ENCODE results near the gene ANO3. TPM values are rescaled to one million over a fixed set of nuclear protein-coding genes. Genes with fewer than 3 reads are reported as not detected.
"Not testable (repeated sequence)": the region's sequence is repeated elsewhere in the genome, so short reads cannot be mapped to it uniquely, and the experiment has no call there.

Gene ANO3
- total RNA-seq, 2 experiments from 2014 or later, result not detected

- H3K4me1 Mint-ChIP-seq (ENCODE audit: low read depth); H3K27me3 Mint-ChIP-seq; H3K4me3 Mint-ChIP-seq; intact Hi-C loops (cut with micrococcal nuclease); H3K27ac Mint-ChIP-seq; DNase-seq; POLR2A ChIA-PET; CTCF ChIA-PET; H3K36me3 Mint-ChIP-seq: not testable (repeated sequence)
- peaks cover 16% of the 10 kb centered on the region for H3K9me3 Mint-ChIP-seq
Measured at GRCh38 chr11:26597049-26597689, 265.2 kb downstream of the ANO3 start.

DNA sequence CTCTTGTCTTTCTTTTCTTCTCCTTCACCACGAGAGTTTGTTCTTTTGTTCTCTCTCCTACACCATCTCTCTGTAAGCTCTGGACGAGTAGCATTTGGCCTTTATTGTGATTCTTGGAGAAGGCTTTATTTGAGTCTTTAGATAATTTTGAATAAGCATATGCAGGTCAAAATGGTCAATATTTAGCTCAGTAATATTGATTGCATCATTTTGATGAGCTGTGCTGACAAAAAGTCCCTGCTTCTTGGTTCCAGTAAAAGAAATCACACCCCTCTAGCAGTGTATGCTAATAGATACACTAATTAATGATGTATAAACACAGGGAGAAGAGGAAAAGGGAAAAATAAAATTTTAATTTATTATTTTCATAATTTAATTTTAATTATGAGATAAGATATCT lies 266.0 kb downstream of the ANO3 start:
- no peak overlapping the region for H3K4me3 Mint-ChIP-seq

DNA sequence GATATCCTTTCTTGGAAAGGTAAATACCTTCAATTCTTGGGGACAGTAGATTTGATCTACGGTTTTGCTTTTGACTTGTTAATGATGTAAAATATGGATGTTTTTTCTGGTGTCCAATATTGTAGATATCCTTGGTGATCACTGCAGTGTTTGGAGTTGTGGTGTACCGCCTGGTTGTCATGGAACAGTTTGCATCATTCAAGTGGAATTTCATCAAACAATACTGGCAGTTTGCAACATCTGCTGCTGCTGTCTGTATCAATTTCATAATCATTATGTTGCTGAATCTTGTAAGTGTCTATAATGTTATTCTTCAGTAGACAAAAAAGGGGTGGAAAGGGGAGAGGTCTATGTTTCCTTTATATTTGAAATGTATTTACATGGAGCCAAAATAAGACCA lies 267.5 kb downstream of the ANO3 start:
- H3K9me3 Mint-ChIP-seq, result peaks cover 15% of the 10 kb centered on the region
- no peaks in the 10 kb centered on the region for H3K36me3 Mint-ChIP-seq
- H3K27me3 Mint-ChIP-seq, result no peaks in the 10 kb centered on the region
- ChIA-PET POLR2A (no interaction called here), CTCF (no interaction called here)
- H3K4me3 Mint-ChIP-seq, result no peak overlapping the region
- H3K4me1 Mint-ChIP-seq (ENCODE audit: low read depth), result no peaks in the 10 kb centered on the region
- intact Hi-C loops (cut with micrococcal nuclease), result no loop called here
- H3K27ac Mint-ChIP-seq, result no peak overlapping the region
- no peak for DNase-seq

More for the DNA sequence above, 266.0 kb downstream of the ANO3 start:
- Mint-ChIP-seq H3K27me3 (no peaks in the 10 kb centered on the region), H3K27ac (no peak overlapping the region), H3K9me3 (peaks cover 11% of the 10 kb centered on the region), H3K36me3 (no peaks in the 10 kb centered on the region), H3K4me1 (ENCODE audit: low read depth) (no peaks in the 10 kb centered on the region)
- DNase-seq, result no peak
- ChIA-PET POLR2A (no interaction called here), CTCF (no interaction called here)
- intact Hi-C loops (cut with micrococcal nuclease), result no loop called here

DNA sequence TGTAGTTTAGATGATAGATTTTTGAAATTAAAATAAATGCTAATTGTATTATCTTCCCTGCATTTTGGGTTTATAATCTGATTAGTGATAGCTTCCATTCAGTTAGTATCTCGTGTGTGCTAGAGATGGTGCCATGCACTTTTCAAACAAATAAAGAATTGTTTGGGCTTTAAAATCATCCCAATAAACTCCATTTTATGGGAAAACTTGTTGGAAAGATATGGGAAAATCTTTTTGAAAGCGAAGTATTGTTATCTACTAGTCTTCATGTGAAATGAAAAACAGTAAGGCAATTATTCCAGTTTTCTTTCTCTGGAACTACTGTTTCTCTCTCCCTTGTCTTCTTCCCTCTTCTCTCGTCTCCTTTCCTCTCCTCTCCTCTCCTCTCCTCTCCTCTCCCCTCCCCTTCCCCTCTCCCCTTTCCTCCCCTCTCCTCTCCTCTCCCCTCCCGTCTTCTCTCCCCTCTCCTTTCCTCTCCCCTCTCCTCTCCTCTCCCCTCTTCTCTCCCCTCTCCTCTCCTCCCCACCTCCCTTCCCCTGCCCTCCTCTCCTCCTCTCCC lies 268.0 kb downstream of the ANO3 start:
- no peak overlapping the region for H3K4me3 Mint-ChIP-seq
- H3K36me3 Mint-ChIP-seq, result no peaks in the 10 kb centered on the region
- H3K4me1 Mint-ChIP-seq (ENCODE audit: low read depth), result no peaks in the 10 kb centered on the region
- no peak for DNase-seq
- ChIA-PET POLR2A (no interaction called here), CTCF (no interaction called here)
- peaks cover 12% of the 10 kb centered on the region for H3K9me3 Mint-ChIP-seq
- H3K27me3 Mint-ChIP-seq, result no peaks in the 10 kb centered on the region
- intact Hi-C loops (cut with micrococcal nuclease), result no loop called here
- no peak overlapping the region for H3K27ac Mint-ChIP-seq

DNA sequence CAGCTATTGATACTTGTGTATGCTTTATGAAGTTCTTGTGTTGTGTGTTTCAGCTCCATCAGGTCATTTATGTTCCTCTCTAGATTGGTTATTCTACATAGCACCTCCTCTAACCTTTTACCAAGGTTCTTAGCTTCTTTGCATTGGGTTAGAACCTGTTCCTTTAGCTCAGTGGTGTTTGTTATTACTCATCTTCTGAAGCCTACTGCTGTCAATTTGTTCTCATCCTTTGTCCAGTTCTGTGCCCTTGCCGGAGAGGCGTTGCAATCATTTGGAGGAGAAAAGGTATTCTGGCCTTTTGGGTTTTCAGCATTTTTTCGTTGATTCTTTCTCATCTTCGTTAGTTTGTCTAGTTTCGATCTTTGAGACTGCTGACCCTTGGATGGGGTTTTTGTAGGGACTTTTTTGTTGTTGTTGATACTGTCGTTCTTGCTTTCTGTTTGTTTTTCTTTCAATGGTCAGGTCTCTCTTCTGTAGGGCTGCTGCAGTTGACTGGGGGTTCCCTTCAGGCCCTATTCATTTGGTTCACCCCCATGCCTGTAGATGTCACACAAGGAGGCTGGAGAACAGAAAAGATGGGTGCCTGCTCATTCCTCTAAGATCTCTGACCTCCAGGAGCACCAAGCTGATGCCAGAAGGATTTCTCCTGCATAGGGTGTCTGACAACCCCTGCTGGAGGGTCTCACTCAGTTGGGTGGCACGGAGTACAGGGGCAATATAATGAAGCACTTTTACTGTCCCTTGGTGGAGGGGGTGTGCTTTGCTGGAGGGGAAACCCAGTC lies 276.0 kb downstream of the ANO3 start:
- ChIA-PET CTCF (no interaction called here), POLR2A (no interaction called here)
- intact Hi-C loops (cut with micrococcal nuclease), result no loop called here
- Mint-ChIP-seq H3K4me1 (ENCODE audit: low read depth) (no peaks in the 10 kb centered on the region), H3K4me3 (no peak overlapping the region), H3K36me3 (no peaks in the 10 kb centered on the region), H3K9me3 (peaks cover 31% of the 10 kb centered on the region), H3K27me3 (no peaks in the 10 kb centered on the region), H3K27ac (no peak overlapping the region)
- no peak for DNase-seq

DNA sequence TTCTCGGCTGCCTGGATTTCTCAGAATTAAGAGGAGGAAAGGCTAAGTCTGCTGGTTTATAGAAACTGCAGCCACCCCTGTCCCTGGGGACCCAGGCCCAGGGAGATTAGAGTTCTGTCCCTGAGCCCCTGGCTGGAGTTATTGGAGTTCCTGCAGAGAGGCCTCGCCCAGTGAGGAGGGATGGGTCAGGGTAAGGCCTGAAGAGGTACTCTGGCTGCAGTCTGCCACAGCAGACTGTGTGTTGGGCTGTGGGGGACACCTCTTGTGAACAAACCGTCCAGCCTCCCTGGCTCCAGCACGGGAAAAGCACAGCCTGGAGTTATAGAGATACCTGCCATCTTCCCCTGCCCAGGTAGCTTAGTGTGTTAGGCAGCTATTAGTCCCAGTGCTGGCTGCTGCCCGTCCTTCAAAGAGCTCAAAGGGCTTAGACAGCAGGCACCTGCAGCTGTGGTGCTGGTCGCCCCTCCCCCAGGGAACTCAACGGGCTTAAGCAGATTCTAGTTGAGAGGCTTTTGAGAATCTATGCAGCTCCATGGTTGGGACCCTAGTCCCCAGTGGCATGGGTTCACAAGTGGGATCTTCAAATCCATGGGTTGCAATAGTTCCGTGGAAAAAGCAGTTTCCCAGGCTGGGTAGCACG lies 276.7 kb downstream of the ANO3 start:
- Mint-ChIP-seq H3K4me1 (ENCODE audit: low read depth) (no peaks in the 10 kb centered on the region), H3K9me3 (peaks cover 36% of the 10 kb centered on the region), H3K27ac (no peak overlapping the region), H3K27me3 (no peaks in the 10 kb centered on the region), H3K4me3 (no peak overlapping the region), H3K36me3 (no peaks in the 10 kb centered on the region)
- CTCF ChIA-PET, result no interaction called here
- no peak for DNase-seq
- POLR2A ChIA-PET, result no interaction called here
- intact Hi-C loops (cut with micrococcal nuclease), result no loop called here

GRCh38 chr11:26613759-26614158 lies 281.8 kb downstream of the ANO3 start:
- Mint-ChIP-seq H3K4me1 (ENCODE audit: low read depth) (no peaks in the 10 kb centered on the region), H3K36me3 (no peaks in the 10 kb centered on the region), H3K4me3 (no peak overlapping the region), H3K27ac (no peak overlapping the region), H3K27me3 (no peaks in the 10 kb centered on the region), H3K9me3 (peaks cover 20% of the 10 kb centered on the region)
- CTCF ChIA-PET, result no interaction called here
- intact Hi-C loops (cut with micrococcal nuclease), result no loop called here
- POLR2A ChIA-PET, result no interaction called here
- no peak for DNase-seq

- Mint-ChIP-seq H3K36me3 (no peaks in the 10 kb centered on the region), H3K27ac (no peak overlapping the region), H3K4me1 (ENCODE audit: low read depth) (no peaks in the 10 kb centered on the region), H3K4me3 (no peak overlapping the region), H3K27me3 (no peaks in the 10 kb centered on the region), H3K9me3 (peaks cover 15% of the 10 kb centered on the region)
- intact Hi-C loops (cut with micrococcal nuclease), result no loop called here
- POLR2A ChIA-PET, result no interaction called here
- CTCF ChIA-PET, result no interaction called here
- DNase-seq, result no peak
Measured at GRCh38 chr11:26618441-26618840, 286.5 kb downstream of the ANO3 start.

GRCh38 chr11:26620282-26621045 lies 288.5 kb downstream of the ANO3 start:
- H3K4me3 Mint-ChIP-seq, result no peak overlapping the region
- H3K36me3 Mint-ChIP-seq, result no peaks in the 10 kb centered on the region
- H3K27me3 Mint-ChIP-seq, result no peaks in the 10 kb centered on the region
- no peaks in the 10 kb centered on the region for H3K4me1 Mint-ChIP-seq (ENCODE audit: low read depth)
- intact Hi-C loops (cut with micrococcal nuclease), result no loop called here
- ChIA-PET POLR2A (no interaction called here), CTCF (no interaction called here)
- no peak overlapping the region for H3K27ac Mint-ChIP-seq
- H3K9me3 Mint-ChIP-seq, result peaks cover 2% of the 10 kb centered on the region
- DNase-seq, result no peak

GRCh38 chr11:26621132-26621531 lies 289.2 kb downstream of the ANO3 start:
- Mint-ChIP-seq H3K27ac (no peak overlapping the region), H3K4me3 (no peak overlapping the region), H3K9me3 (peaks cover 2% of the 10 kb centered on the region), H3K4me1 (ENCODE audit: low read depth) (no peaks in the 10 kb centered on the region), H3K27me3 (no peaks in the 10 kb centered on the region), H3K36me3 (no peaks in the 10 kb centered on the region)
- DNase-seq, result no peak
- intact Hi-C loops (cut with micrococcal nuclease), result no loop called here
- POLR2A ChIA-PET, result no interaction called here
- CTCF ChIA-PET, result no interaction called here

GRCh38 chr11:26622181-26622580 lies 290.3 kb downstream of the ANO3 start:
- intact Hi-C loops (cut with micrococcal nuclease), result no loop called here
- no peak for DNase-seq
- Mint-ChIP-seq H3K4me1 (ENCODE audit: low read depth) (no peaks in the 10 kb centered on the region), H3K27ac (no peak overlapping the region), H3K27me3 (no peaks in the 10 kb centered on the region), H3K9me3 (no peaks in the 10 kb centered on the region), H3K4me3 (no peak overlapping the region), H3K36me3 (no peaks in the 10 kb centered on the region)
- CTCF ChIA-PET, result no interaction called here
- POLR2A ChIA-PET, result no interaction called here

- H3K36me3 Mint-ChIP-seq, result no peaks in the 10 kb centered on the region
- H3K27ac Mint-ChIP-seq, result no peak overlapping the region
- H3K4me1 Mint-ChIP-seq (ENCODE audit: low read depth), result no peaks in the 10 kb centered on the region
- H3K4me3 Mint-ChIP-seq, result no peak overlapping the region
- DNase-seq, result no peak
- intact Hi-C loops (cut with micrococcal nuclease), result no loop called here
- H3K9me3 Mint-ChIP-seq, result no peaks in the 10 kb centered on the region
- ChIA-PET CTCF (no interaction called here), POLR2A (no interaction called here)
- H3K27me3 Mint-ChIP-seq, result no peaks in the 10 kb centered on the region
Measured at GRCh38 chr11:26623076-26623659, 291.2 kb downstream of the ANO3 start.

Data from activated CD4-positive, alpha-beta memory T cell treated with anti-CD3 and anti-CD28 coated beads for 36 hours (primary cell).